Measurements from ENCODE around the gene CYP1B1.
"Not testable (repeated sequence)": the region's sequence is repeated elsewhere in the genome, so short reads cannot be mapped to it uniquely, and the experiment has no call there.

The CYP1B1 gene

GRCh38 chr2:38038682-38039081 is 37.3 kb downstream of the CYP1B1 start:
- no peak for DNase-seq (ENCODE audit: low read depth, low spot score)
- no peak overlapping the region for H3K27ac ChIP-seq

GRCh38 chr2:38037757-38038621 is 38.0 kb downstream of the CYP1B1 start:
- DNase-seq (ENCODE audit: low read depth, low spot score) = no peak
- H3K27ac ChIP-seq = no peak overlapping the region

GRCh38 chr2:38037325-38037724 is 38.6 kb downstream of the CYP1B1 start:
- no peak for DNase-seq (ENCODE audit: low read depth, low spot score)
- no peak overlapping the region for H3K27ac ChIP-seq

GRCh38 chr2:38035968-38036367 is 40.0 kb downstream of the CYP1B1 start:
- H3K27ac ChIP-seq = no peak overlapping the region
- DNase-seq (ENCODE audit: low read depth, low spot score) = no peak

GRCh38 chr2:38033646-38034045 is 42.3 kb downstream of the CYP1B1 start:
- DNase-seq (ENCODE audit: low read depth, low spot score) = no peak
- no peak overlapping the region for H3K27ac ChIP-seq

- H3K27ac ChIP-seq = no peak overlapping the region
- DNase-seq (ENCODE audit: low read depth, low spot score) = no peak
These were observed 43.0 kb downstream of the CYP1B1 start for GRCh38 chr2:38032946-38033345.

- DNase-seq (ENCODE audit: low read depth, low spot score) = no peak
These were observed 45.2 kb downstream of the CYP1B1 start for GRCh38 chr2:38030635-38031355.

GRCh38 chr2:38029512-38029911 is 46.4 kb downstream of the CYP1B1 start:
- H3K27ac ChIP-seq = no peak overlapping the region
- no peak for DNase-seq (ENCODE audit: low read depth, low spot score)

More at GRCh38 chr2:38030635-38031355, 45.2 kb downstream of the CYP1B1 start:
- H3K27ac ChIP-seq = no peak overlapping the region

- no peak overlapping the region for H3K27ac ChIP-seq
- DNase-seq (ENCODE audit: low read depth, low spot score) = no peak
These were observed 47.1 kb downstream of the CYP1B1 start for GRCh38 chr2:38028829-38029228.

- no peak overlapping the region for H3K27ac ChIP-seq
- DNase-seq (ENCODE audit: low read depth, low spot score) = no peak
These were observed 49.1 kb downstream of the CYP1B1 start for GRCh38 chr2:38026846-38027245.

- no peak for DNase-seq (ENCODE audit: low read depth, low spot score)
- no peak overlapping the region for H3K27ac ChIP-seq
These were observed 54.4 kb downstream of the CYP1B1 start for GRCh38 chr2:38021589-38021988.

GRCh38 chr2:38020359-38021069 is 55.4 kb downstream of the CYP1B1 start:
- not testable (repeated sequence) for H3K27ac ChIP-seq; DNase-seq (ENCODE audit: low read depth, low spot score)

- DNase-seq (ENCODE audit: low read depth, low spot score) = no peak
These were observed 58.1 kb downstream of the CYP1B1 start for GRCh38 chr2:38017836-38018235.

More at GRCh38 chr2:38017836-38018235, 58.1 kb downstream of the CYP1B1 start:
- H3K27ac ChIP-seq = no peak overlapping the region

Data from epithelial cell of prostate (primary cell).